Neural cell (in vitro differentiated cells): ENCODE data around the gene LYRM2.

Experiments
- CTCF ChIP-seq: fragments of 450-650 bp; IDR thresholded peaks from 2 replicates; pipeline ENCODE4 v1.5.1; 2014; ENCODE audit warnings: antibody characterized with exemption, mild to moderate bottlenecking, moderate library complexity; ENCODE audit not compliant: poor library complexity, severe bottlenecking
- EP300 ChIP-seq: fragments of 450-650 bp; conservative IDR thresholded peaks from 2 replicates; pipeline ENCODE4 v1.6.1; 2014; ENCODE audit warnings: antibody characterized with exemption, mild to moderate bottlenecking, moderate library complexity; ENCODE audit not compliant: poor library complexity, severe bottlenecking
- EZH2 ChIP-seq: fragments of 200-600, 300-800 bp; shearing (Covaris generic), sonication (generic); IDR thresholded peaks from 2 replicates; pipeline ENCODE4 v1.6.1; 2014; ENCODE audit warnings: antibody characterized with exemption, low read length, borderline replicate concordance, mild to moderate bottlenecking; ENCODE audit not compliant: insufficient read depth, poor library complexity, severe bottlenecking
- MXI1 ChIP-seq: fragments of 450-650 bp; conservative IDR thresholded peaks from 2 replicates; pipeline ENCODE4 v1.6.1; 2014; ENCODE audit warnings: antibody characterized with exemption, mild to moderate bottlenecking; ENCODE audit not compliant: poor library complexity, severe bottlenecking
- POLR2AphosphoS5 ChIP-seq: IDR thresholded peaks from 2 replicates; pipeline ENCODE4 v1.6.1; 2012
- RAD21 ChIP-seq: fragments of 450-650 bp; conservative IDR thresholded peaks from 2 replicates; pipeline ENCODE4 v1.6.1; 2014; ENCODE audit warnings: antibody characterized with exemption, mild to moderate bottlenecking, moderate library complexity
- REST ChIP-seq: IDR thresholded peaks from 2 replicates; pipeline ENCODE4 v1.6.1; 2012; ENCODE audit warnings: borderline replicate concordance
- SMC3 ChIP-seq: fragments of 450-650 bp; conservative IDR thresholded peaks from 2 replicates; pipeline ENCODE4 v1.6.1; 2014; ENCODE audit warnings: antibody characterized with exemption, mild to moderate bottlenecking, moderate library complexity; ENCODE audit not compliant: poor library complexity
- TAF1 ChIP-seq: IDR thresholded peaks from 2 replicates; pipeline ENCODE4 v1.6.1; 2012; ENCODE audit warnings: low read depth

GRCh38 chr6:89675949-89676748 lies 37.6 kb upstream of the LYRM2 start:
- TF ChIP-seq RAD21 = no peak
- TF ChIP-seq EP300 = no peak
- no peak for TF ChIP-seq POLR2AphosphoS5
- no peak for TF ChIP-seq CTCF
- TF ChIP-seq EZH2 = no peak
- no peak for TF ChIP-seq SMC3
- TF ChIP-seq TAF1 = no peak
- TF ChIP-seq REST = no peak
- TF ChIP-seq MXI1 = no peak
